ENCODE data around the gene MYLK.
"Not testable (repeated sequence)": the region's sequence is repeated elsewhere in the genome, so short reads cannot be mapped to it uniquely, and the experiment has no call there.

The MYLK gene

DNA sequence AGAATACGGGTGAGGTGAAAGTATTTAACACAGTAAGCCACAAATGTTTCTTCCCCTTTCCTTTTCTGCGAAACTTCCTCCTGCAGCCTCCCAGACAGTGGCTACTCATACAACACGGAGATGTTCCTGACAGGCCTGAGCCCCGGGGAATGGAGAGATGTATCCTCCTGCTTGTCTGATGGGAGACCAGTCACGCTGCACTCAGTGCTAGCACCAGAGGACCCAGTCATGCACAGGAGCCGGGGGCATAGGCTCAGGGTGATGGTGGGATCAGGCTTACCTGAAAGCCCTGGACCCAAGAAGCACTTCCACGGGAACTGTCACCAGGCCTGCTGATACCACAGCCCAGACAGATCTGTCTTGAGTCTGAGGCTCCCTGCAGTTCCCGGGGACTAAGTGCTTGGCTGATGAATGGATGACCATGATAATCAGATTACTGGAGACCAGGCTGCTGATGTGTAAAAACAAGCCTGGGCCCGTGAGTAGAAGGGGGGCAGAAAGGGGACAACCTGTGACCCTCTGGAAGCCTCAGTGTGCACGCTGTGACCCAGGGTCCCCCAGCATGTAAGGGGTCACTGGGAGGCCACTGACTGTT lies 162.9 kb downstream of the MYLK start:
- DNase-seq: not testable (repeated sequence)

DNA sequence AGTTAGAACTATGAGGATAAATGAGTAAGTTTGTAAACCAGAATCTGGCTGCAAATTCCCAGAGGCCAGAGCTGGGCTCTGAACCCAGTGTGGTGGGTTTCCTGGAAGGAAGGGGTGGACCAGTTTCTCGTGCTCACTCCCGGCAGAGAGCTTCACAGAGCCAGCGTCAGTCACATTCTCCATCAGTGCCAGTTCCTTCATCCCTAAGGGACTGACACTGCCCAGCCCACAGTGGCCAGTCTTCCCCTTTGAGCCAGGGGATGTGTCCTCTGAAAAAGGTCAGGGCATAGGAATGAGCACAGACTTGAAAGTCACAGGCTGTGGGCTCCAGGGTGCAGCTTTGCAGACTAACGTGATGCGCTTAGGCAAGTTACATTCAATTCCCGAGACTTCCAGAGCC lies 163.5 kb downstream of the MYLK start:
- DNase-seq: no peak

DNA sequence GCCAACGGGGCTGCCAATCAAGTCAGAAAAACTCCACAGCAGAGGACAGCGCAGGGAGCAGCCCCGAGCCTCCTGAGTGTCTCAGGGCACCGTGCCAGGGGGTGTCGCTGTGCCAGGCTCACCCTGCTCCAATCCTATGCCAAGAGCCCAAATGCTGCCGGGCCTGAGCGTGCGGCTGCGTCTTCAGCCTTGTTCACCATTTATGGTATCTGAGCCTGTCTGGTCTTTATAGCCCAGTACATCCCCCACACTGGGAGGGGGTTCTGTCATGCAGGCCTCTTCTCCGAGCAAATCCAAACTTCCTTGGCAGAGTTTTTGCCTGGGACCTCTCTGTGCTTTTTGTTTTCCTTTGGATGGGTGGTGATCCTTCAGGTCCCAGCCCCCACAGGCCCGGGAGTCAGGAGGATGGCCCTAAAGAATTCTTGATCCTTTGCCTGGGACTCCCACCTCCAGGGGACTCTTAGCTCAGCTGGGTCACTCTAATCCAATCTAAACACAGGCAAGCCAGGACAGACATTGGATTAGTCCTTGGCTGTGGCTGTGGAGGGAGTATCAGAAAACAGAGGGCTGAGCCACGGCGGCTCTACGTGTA lies 164.2 kb downstream of the MYLK start:
- DNase-seq: no peak

DNA sequence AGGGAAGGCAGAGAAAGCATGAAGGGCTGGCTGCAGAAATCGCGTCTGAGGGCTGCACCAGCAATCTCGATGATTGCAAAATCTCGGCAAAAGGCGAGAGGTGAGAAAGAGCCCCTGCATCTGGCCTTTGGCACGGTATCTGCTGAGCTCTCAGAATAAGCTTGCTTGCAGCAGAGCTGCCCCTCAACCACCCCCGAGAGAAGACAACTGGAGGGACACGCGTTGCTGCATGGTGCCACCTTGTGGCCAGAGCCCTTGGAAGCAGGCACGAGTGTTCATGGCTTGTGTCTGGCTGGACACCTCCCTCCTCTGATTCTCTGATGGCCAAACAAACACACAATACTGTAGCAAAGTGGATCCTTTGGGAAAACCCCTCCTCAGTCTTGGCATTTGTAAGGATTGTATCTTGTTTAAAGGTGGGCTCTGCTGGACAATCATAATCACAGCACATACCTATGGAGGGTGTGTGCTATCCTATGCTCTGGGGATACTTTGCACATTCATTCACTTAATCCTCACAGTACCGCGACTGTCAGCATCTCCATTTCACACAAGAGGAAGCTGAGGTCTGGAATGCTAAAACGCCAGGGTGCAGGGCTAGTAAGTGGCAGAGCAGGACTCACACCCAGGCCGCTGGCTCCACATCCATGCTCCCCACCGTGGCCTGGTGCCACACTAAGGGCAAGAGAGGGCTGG lies 164.9 kb downstream of the MYLK start:
- peak; percentile 85 for DNase-seq

DNA sequence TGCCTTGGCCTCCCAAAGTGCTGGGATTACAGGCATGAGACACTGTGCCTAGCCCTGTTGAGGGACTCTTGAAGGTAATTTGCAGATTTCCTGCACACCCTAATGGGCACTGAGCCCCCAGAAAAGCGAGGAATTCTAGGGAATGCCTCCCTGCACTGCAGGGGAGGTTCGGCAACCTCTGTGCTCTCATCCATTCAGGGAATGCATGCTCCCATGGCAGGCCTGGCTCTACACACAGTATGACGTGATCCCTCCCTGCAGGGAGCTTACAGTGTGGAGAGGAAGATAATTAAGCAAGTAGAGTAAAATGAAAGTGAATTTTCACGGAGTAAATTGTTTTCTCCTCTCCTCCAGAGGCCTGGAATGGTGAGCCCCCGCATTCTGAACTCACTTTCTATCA lies 166.0 kb downstream of the MYLK start:
- no peak for DNase-seq

DNA sequence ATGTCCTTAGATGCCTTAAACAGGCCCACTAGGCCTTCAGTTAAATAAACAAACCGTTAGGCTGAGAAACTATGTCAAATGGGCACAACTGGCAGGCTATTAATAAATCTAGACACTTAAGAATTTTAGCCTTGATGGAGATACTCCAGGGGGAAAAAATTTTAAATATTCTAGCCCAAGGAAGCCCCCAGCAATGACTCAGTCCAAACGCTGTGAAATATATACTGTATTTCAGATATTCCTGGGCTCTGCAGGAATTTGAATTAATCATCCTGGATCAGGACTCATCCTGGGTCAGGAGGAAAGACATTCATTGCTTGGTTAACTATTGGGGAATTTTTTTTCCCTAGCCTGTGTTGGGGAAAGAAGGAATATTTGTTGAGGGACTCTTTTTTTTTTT lies 166.7 kb downstream of the MYLK start:
- peak; percentile 93 for DNase-seq

DNA sequence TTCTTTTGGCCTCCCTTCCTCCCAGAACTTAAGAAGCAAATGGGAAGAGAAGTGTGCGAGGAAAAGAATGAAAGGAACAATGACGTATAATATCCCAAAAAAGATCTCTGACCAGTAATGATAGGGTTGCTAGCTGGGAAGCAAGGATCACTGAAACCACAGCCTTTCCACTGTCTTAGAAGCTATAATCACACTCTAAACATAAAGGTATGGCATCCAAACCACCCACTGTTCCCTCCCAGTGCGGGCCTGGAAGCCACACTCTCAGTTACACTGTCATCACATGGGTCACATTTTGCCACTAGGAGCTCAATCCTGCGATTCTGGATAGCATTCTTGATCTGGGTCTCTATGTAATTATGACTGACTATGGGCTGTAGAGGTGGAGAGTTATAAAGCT lies 167.7 kb downstream of the MYLK start:
- no peak for DNase-seq

DNA sequence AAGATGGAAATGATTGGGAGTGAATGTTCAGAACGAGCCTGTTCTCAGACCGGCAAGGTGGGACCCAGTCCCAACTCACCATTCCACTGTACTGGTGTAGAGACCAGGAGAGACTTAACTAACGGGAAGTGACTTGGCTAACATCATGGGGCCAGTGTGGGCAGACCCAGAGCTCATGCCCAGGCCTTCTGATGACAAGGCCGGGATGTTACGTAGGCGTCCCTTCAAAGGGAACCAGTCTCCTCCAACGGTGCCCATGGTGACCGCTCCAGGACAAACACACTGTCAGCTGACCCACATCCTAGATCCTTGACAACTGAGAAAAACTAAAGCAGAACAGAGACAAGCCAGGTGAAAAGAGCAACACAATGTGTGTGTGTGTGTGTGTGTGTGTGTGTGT lies 170.9 kb downstream of the MYLK start:
- DNase-seq: no peak

DNA sequence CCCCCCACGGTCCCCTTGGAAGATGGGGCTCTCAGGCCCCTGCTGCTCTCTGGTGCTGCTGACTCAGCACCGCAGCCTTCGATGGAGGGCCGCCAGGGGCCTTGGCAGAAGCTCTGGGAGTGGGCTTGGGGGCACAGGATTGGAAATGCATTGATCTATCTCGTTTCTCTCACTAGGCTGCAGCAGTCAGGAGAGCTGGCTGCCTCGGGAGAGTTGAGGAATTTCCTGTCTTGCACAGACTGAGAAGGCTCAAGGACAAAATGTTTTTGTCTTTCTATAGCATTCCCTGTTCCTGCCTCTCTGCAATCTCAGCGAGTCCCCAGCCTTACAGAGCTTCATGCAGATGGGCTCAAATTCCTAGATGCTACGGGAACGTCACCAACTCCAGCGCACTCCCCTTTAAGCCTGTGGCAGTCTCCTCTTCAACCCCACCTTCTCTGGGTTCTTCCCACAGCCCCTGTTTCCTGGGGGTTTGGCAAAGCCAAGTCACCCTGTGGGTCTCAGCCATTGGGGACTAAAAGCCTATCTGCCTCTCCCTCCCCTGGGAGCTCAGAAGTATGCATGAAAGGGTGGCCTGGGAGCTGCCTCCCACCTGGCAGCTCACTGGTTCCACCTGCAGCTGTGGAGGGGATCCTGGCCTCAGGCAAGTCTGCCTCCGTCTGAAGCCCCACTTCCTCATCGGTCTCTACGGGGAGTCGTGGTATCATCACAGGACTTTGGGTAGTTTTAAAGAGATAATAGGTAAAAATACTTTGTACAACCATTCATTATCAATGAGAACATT lies 171.9 kb downstream of the MYLK start:
- DNase-seq: peak; percentile 31

DNA sequence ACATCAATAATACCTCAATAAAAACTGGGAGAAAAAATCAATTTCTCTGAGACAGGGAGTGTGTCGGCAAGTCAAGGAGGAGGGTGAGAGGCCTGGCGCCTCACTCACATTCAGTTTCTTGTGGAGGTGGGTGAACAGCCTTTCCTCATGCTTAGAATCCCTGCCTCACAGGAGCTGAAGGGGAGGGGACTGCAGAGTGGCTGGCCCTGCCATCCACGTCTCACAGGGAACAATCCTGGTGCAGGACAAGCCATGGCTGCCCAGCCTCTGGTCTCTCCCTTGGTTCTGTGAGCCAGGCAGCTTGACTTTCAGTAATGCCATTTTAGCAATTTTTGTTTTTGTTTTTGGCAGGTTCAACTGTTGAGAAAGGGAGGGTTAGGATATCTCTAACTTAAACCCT lies 172.8 kb downstream of the MYLK start:
- no peak for DNase-seq

DNA sequence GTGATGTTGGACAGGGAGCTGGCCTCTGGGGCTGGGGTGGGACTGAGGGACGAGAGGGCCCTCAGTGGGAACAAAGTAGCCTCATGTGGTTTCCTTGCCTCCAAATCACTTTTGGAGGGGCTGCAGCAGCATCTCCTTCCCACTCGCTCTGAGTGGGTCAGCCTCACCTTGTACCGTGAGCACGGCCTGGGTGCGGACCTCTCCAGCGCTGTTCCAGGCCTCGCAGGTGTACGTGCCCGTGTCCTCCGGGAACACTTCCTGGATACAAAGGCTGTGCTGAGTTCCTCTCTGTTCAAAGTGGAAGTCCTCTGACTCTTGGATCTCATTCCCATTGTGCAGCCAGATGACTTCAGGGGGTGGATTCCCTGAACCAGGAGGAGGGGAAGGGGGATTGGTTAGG lies 175.6 kb downstream of the MYLK start:
- no peak for DNase-seq

DNA sequence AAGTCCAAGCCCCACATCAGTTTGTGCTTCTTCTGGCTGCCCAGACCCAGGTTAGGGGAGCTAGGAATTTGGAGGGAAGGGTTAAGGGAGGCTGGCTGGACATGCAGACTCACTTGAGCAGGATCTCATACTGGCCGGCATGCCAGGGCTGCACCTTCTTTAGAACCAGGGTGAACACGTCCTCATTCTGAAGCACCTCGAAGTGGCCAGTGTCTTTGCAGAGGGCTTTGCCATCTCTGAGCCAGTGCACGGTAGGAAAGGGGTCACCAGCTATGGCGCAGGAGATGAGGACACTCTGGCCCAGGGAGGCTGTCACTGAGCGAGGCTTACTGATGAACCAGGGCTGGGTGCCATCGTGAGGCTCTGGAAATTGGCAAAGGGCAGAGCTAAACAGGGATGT lies 176.5 kb downstream of the MYLK start:
- DNase-seq: not testable (repeated sequence)

DNA sequence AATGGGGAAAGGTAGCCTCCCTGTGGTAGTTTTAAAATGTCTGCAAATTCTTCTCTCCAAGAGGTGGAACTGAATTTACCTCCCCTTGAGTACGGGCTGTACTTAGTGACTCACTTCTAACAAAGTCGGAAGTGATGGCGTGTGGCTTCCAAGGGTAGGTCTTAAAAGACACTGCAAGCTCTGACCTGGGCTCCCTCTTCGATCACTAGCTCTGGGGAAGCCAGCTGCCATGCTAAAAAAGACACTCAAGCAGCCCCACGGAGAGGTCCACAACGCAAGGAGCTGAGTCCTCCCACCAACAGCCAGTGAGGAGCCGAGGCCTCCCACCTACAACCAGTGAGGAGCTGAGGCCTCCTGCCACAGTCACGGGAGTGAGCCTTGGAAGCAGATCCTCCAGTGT lies 177.3 kb downstream of the MYLK start:
- no peak for DNase-seq

DNA sequence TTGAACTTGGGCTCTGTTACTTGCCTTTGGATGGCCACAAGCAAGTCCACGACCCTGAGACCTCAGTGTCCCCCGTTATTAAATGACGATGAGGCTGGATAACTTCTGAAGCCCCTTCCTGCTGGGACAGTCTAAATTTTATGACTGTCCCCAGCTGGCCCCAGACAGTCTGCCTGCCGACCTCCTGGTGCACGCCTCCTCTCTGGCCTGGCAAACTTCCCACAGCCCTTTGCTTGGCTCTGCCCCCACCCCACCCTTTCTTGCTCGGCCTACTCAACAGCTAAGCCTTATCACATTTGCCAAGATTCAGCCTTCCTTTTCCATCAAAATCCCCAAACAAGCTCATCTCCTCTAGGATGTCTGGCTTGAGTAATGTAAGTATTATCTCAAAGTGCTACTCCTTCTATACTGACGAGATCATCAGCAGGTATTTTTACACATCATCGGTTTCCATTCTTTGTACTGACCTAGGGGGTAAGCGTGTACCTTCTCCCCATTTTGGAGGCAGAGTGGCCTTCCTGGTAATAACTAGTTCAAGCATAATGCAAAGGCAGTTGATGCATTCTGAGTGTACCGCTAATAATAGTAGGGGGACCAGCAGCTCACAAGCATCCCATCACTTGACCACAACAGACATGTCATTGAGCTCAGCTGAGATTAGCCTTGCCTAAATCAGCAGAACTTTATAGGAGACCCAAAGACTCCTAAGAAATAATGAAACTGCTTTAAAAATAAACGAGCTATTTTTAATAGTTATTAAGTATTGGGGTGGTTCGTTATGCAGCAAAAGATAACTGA lies 178.4 kb downstream of the MYLK start:
- no peak for DNase-seq

DNA sequence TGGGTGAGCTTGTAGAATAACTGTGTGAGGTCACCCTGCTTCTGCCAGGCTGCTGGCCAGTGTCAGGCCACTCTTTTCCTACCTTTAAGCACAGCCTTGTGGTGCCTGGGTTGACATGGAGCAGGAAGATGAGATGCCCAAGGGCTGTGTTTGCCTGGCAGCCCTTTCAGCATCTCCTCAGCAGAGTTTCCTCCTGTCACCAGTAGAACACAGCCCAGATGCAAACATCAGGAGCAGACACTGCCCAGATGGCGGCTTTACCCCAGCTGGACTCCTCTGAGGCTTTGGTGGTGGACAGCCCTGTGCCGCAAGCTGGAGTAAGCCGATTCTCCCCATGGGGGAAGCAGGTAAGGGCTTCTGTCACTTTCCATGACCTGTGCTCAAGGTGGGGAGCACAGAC lies 180.5 kb downstream of the MYLK start:
- not testable (repeated sequence) for DNase-seq

DNA sequence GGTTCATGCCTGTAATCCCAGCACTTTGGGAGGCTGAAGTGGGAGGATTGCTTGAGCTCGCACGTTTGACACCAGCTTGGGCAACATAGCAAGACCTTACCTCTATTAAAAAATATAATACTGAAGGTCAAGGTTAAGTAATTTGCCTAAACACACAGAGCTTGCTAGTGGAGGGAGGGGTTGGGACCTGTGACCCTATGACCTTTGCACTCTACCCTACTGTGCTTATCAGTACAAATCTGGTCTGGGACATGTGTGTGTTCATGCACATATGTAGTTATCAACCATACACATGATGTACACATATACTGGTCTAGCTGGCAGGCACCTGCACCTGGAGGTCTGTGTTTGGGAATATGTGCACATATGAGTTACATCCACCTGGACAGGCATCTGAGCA lies 181.4 kb downstream of the MYLK start:
- DNase-seq: no peak

DNA sequence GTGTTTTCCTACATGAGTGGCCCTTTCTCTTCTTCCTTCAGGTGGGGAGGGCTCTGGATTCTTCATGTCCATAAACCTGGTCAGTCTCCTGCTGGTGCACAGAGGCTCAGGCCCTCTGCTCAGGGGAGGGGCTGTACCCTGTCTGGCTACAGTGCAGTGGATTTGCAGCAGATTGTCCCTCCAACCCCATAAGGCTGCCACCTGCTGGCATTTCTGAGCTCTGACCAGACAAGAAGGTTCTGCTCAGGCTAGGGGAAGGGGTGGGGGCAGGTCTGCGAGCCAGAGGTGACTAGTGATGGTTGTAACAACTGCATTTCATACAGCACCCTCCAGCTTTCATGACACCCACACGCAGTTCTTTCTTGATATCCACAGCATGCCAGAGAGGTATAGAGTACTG lies 182.1 kb downstream of the MYLK start:
- DNase-seq: peak; percentile 79

DNA sequence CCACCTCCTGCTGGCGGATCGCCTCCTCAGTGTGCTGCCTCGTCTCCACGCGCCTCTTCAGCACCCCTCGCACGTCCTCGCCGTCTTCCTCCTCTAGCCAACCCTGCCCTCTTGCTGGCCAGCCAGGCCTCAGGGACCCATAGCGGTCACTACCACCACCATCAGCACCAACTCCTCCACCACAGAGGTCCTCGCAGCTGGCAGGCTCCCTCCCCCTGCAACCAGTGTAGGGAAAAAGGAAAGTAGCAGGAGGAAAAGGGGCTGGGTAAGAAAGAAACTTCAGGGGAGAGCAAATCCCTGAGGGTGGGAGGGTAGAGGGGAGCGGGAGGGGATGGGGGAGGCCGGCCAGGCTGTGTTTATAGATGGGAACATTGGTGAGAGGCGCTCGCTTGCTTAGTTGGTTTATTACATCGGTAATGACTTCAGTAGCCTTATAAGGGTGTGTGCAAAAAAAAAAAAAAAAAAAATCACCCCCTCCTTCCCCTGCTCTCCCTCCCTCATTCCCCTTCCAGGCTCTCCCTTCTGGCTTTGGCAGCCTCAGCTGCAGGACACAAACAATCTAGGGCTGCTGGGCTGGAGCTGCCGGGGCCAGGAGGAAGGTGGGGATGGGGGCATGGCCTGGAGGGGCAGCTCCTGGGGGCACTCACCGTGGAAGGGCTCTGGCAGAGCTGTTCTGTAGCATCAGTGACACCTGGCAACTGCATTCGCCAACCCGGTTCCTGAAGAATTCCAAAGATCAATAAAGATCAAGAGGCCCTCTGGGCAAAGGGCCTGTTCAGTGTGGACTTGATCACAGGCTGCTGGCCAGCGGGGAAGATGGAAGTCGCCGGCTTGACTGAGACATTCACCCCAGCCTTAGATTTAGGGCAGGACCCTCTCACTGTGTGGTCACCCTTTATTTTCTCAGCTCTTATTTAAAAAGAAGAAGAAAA lies 183.1 kb downstream of the MYLK start:
- peak; percentile 42 for DNase-seq

DNA sequence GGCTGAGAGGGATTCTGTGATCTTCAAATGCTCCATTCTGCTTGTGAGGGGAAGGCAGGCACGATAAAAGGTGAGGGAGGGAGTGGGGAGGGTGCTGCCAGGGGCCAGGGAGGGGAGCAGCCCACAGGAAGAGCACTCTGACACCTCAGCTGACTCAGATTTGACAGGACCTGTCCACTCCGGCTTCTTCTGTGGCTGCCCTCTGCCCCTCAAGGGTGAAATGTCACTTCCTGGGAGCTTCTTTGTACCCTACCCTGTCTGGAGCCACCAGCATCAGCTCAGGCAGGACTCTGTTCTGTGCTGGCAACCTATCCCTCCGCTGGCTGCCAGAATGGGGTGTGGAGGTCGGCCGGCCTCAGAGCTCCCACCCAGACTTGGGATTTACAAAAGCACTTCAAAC lies 185.3 kb downstream of the MYLK start:
- DNase-seq: no peak

DNA sequence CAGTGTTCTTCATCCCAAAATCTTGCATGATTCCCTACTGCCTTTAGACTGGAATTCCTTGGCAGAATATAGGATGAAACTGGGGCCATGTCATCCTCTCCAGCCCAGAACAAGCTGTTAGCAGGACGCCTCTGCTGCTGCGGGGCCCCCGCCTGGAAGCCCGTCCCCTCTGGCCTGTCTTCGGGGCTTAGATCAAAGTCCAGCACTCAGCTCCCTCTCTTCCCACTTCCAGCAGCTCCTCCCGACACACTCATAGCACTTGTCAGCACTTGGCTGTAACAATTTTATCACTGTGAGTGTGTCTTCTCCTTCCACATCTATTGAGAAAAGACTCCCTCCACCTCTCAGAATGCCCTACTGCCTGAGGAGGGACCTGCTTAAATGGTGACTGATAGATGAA lies 187.3 kb downstream of the MYLK start:
- peak; percentile 41 for DNase-seq

All from fibroblast of skin of abdomen (primary cell).